HCT116 (cell line): ENCODE results near the gene C3orf85. TPM values are rescaled to one million over a fixed set of nuclear protein-coding genes. Genes with fewer than 3 reads are reported as not detected.

Experiments
- ATAC-seq: fragments of 200-7000 bp; cut with Tn5 transposase; 2 replicates; pipeline ENCODE4 v1.9.1; 2020; ENCODE audit warnings: mild to moderate bottlenecking, moderate library complexity
- BruUV-seq: library from RNA; stranded (reverse); fragments of 400-500 nt; replicated peaks from 2 replicates; lab custom pipeline; 2021; lab: Mats Ljungman, UMichigan
- CTCF ChIA-PET: fragments of 300-600 bp; sonication (Branson Sonifier 250); formaldehyde crosslinking; loops from one replicate; lab custom pipeline; 2021; ENCODE audit warnings: antibody characterized with exemption; lab: Charles Lee
- POLR2A ChIA-PET: fragments of 300-600, 350-600 bp; sonication (Branson Sonifier 250); formaldehyde crosslinking; loops from one replicate; lab custom pipeline; 2021; ENCODE audit warnings: antibody characterized with exemption; lab: Charles Lee
- RAD21 ChIA-PET, 2 experiments: fragments of 300-600 bp; sonication (Branson Sonifier 250); formaldehyde crosslinking; loops; one replicate each; lab custom pipeline; 2023; ENCODE audit warnings: low total read pairs in 2 of 2; ENCODE audit not compliant: uncharacterized antibody in 2 of 2, unreplicated experiment in 2 of 2, low non-redundant PET in 1 of 2; lab: Charles Lee
- DNase-seq: peaks from one replicate; pipeline ENCODE4 v3.0.0-alpha.2; 2010; ENCODE audit warnings: low read depth, low spot score
- H2AFZ ChIP-seq: fragments of 200-600 bp; shearing (Covaris generic), sonication (generic); 2 replicates; pipeline ENCODE4 v1.6.1; 2017; ENCODE audit warnings: low read depth, mixed run types, mixed read lengths, antibody characterized with exemption, low read length; ENCODE audit not compliant: poor library complexity, severe bottlenecking
- H3K27ac ChIP-seq: 2 replicates; pipeline ENCODE4 v1.5.1; 2012; ENCODE audit warnings: low read depth, low read length
- H3K27me3 ChIP-seq: fragments of 200-600 bp; sonication (generic); 2 replicates; pipeline ENCODE4 v1.6.1; 2016; ENCODE audit warnings: mixed run types, low read length, mixed read lengths; ENCODE audit not compliant: insufficient read depth
- H3K36me3 ChIP-seq, 2 experiments: fragments of 200-500 bp in 1 of 2; fragments of 200-600 bp in 1 of 2; sonication (Bioruptor generic) in 1 of 2; sonication (generic) in 1 of 2; 2 replicates each; pipeline versions ENCODE4 v1.5.1 to v1.6.1; 2014 to 2016; ENCODE audit warnings: low read length in 2 of 2, inconsistent platforms in 1 of 2, mixed read lengths in 1 of 2, mixed run types in 1 of 2; ENCODE audit not compliant: insufficient read depth in 2 of 2, control insufficient read depth in 1 of 2
- H3K4me1 ChIP-seq, 2 experiments: fragments of 200-600 bp in 1 of 2; sonication (generic) in 1 of 2; 2 replicates each; pipeline versions ENCODE4 v1.5.1 to v1.6.1; 2012 to 2017; ENCODE audit warnings: low read length in 2 of 2, inconsistent platforms in 1 of 2, mild to moderate bottlenecking in 1 of 2, mixed read lengths in 1 of 2, mixed run types in 1 of 2, moderate library complexity in 1 of 2; ENCODE audit not compliant: insufficient read depth in 2 of 2, control insufficient read depth in 1 of 2
- H3K4me2 ChIP-seq: fragments of 200-600 bp; sonication (generic); 2 replicates; pipeline ENCODE4 v1.6.1; 2017; ENCODE audit warnings: mixed run types, low read length, mixed read lengths
- H3K4me3 ChIP-seq, 2 experiments: fragments of 200-600 bp in 1 of 2; sonication (generic) in 1 of 2; replicated peaks in 1 of 2; 2 replicates each; pipeline ENCODE4 v1.5.1; 2011 to 2016; ENCODE audit warnings: low read length in 2 of 2, control low read depth in 1 of 2, low read depth in 1 of 2, mild to moderate bottlenecking in 1 of 2, mixed read lengths in 1 of 2, mixed run types in 1 of 2
- H3K79me2 ChIP-seq: fragments of 200-600 bp; sonication (generic); 2 replicates; pipeline ENCODE4 v1.6.1; 2017; ENCODE audit warnings: mild to moderate bottlenecking, mixed run types, low read length, moderate library complexity, mixed read lengths; ENCODE audit not compliant: insufficient read depth
- H3K9ac ChIP-seq: fragments of 200-600 bp; sonication (generic); 2 replicates; pipeline ENCODE4 v1.6.1; 2016; ENCODE audit warnings: low read length, mixed read lengths
- H3K9me2 ChIP-seq: fragments of 200-600 bp; sonication (generic), shearing (Covaris generic); 2 replicates; pipeline ENCODE4 v1.6.1; 2017; ENCODE audit warnings: mixed run types, mild to moderate bottlenecking, moderate library complexity; ENCODE audit not compliant: insufficient read depth
- H3K9me3 ChIP-seq, 2 experiments: fragments of 200-500 bp in 1 of 2; fragments of 200-600 bp in 1 of 2; sonication (Bioruptor generic) in 1 of 2; sonication (generic) in 1 of 2; 2 replicates each; pipeline ENCODE4 v1.6.1; 2014 to 2017; ENCODE audit warnings: low read length in 2 of 2, mixed read lengths in 2 of 2, inconsistent platforms in 1 of 2, low read depth in 1 of 2, mild to moderate bottlenecking in 1 of 2, mixed run types in 1 of 2, moderate library complexity in 1 of 2; ENCODE audit not compliant: control insufficient read depth in 1 of 2, insufficient read depth in 1 of 2
- H4K20me1 ChIP-seq: fragments of 200-600 bp; sonication (generic), shearing (Covaris generic); 2 replicates; pipeline ENCODE4 v1.6.1; 2017; ENCODE audit warnings: mixed run types, mild to moderate bottlenecking, moderate library complexity; ENCODE audit not compliant: insufficient read depth
- CBX3 ChIP-seq: IDR thresholded peaks from 2 replicates; pipeline ENCODE4 v1.6.1; 2012; ENCODE audit warnings: low read depth
- CEBPB ChIP-seq: IDR thresholded peaks from 2 replicates; pipeline ENCODE4 v1.6.1; 2012; ENCODE audit warnings: low read depth
- EGR1 ChIP-seq: IDR thresholded peaks from 2 replicates; pipeline ENCODE4 v1.6.1; 2012; ENCODE audit warnings: low read depth
- EZH2phosphoT487 ChIP-seq: fragments of 200-600 bp; IDR thresholded peaks from 2 replicates; pipeline ENCODE4 v1.6.1; 2018; ENCODE audit warnings: antibody characterized with exemption, borderline replicate concordance
- JUND ChIP-seq: IDR thresholded peaks from 2 replicates; pipeline ENCODE4 v1.6.1; 2012
- RAD21 ChIP-seq: IDR thresholded peaks from 2 replicates; pipeline ENCODE4 v1.6.1; 2012; ENCODE audit warnings: low read depth, mild to moderate bottlenecking
- SP1 ChIP-seq: IDR thresholded peaks from 2 replicates; pipeline ENCODE4 v1.6.1; 2012; ENCODE audit warnings: low read depth
- intact Hi-C: fragments of 100-400 bp; cut with micrococcal nuclease; formaldehyde crosslinking; loops from 2 replicates; pipeline ENCODE4 v1.10.0; 2022
- total RNA-seq: library from RNA; stranded (reverse); gene quantifications from one replicate; pipeline ENCODE4 v1.2.1, GENCODE V29; 2021; ENCODE audit not compliant: unreplicated experiment
- TF ChIP-seq, protein P1 (sequence below): IDR thresholded peaks from 2 replicates; pipeline ENCODE4 v1.6.1; 2012
- TF ChIP-seq, protein P2 (sequence below): IDR thresholded peaks from 2 replicates; pipeline ENCODE4 v1.6.1; 2012; ENCODE audit warnings: low read depth

Gene C3orf85
- total RNA-seq, 1 experiment from 2014 or later, result not detected

DNA sequence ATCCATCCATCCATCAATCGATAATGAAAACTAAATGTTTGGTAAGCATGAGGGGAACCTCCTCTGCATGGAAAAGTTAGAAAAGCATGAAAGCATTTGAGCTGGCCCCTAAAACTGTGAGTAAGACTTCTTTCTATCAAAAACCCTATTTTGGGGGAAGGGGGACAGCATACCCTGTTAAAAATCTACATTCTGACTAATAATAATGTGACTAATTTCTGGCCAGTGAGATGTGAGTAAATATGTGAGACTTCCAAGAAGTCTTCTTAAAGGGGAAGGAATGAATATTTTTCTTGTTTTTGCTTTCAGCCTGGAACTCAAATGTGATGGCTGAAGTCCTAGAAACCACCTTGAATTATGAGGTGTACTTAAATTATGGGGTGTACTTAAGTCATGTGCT is 54.9 kb downstream of the C3orf85 start:
- CTCF ChIA-PET, result no interaction called here

More for the DNA sequence above, 54.9 kb downstream of the C3orf85 start:
- no peaks in the 10 kb centered on the region for H3K9me3 ChIP-seq
- no peaks in the 10 kb centered on the region for H4K20me1 ChIP-seq
- H3K4me1 ChIP-seq, result peaks cover 0 to 11% of the 10 kb centered on the region in 2 experiments; a peak in 2 of 4 replicates
- H3K79me2 ChIP-seq, result no peaks in the 10 kb centered on the region
- H3K27ac ChIP-seq, result no peak overlapping the region
- H3K36me3 ChIP-seq, result no peaks in the 10 kb centered on the region
- RAD21 ChIA-PET, result no interaction called here
- ATAC-seq, result no peak
- DNase-seq, result no peak
- H3K9me2 ChIP-seq, result no peaks in the 10 kb centered on the region
- H3K4me3 ChIP-seq, result no peak overlapping the region
- intact Hi-C loops, result no loop called here
- no peak overlapping the region for H3K9ac ChIP-seq
- POLR2A ChIA-PET, result no interaction called here
- peak overlapping the region; percentile 61 for H2AFZ ChIP-seq
- BruUV-seq, result no TSS peak
- H3K4me2 ChIP-seq, result no peak overlapping the region
- TF ChIP-seq, protein P1, sequence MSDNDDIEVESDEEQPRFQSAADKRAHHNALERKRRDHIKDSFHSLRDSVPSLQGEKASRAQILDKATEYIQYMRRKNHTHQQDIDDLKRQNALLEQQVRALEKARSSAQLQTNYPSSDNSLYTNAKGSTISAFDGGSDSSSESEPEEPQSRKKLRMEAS, result no peak
- TF ChIP-seq CEBPB (no peak), RAD21 (no peak), EGR1 (no peak), SP1 (no peak), EZH2phosphoT487 (no peak), CBX3 (no peak), JUND (no peak)
- TF ChIP-seq, protein P2, sequence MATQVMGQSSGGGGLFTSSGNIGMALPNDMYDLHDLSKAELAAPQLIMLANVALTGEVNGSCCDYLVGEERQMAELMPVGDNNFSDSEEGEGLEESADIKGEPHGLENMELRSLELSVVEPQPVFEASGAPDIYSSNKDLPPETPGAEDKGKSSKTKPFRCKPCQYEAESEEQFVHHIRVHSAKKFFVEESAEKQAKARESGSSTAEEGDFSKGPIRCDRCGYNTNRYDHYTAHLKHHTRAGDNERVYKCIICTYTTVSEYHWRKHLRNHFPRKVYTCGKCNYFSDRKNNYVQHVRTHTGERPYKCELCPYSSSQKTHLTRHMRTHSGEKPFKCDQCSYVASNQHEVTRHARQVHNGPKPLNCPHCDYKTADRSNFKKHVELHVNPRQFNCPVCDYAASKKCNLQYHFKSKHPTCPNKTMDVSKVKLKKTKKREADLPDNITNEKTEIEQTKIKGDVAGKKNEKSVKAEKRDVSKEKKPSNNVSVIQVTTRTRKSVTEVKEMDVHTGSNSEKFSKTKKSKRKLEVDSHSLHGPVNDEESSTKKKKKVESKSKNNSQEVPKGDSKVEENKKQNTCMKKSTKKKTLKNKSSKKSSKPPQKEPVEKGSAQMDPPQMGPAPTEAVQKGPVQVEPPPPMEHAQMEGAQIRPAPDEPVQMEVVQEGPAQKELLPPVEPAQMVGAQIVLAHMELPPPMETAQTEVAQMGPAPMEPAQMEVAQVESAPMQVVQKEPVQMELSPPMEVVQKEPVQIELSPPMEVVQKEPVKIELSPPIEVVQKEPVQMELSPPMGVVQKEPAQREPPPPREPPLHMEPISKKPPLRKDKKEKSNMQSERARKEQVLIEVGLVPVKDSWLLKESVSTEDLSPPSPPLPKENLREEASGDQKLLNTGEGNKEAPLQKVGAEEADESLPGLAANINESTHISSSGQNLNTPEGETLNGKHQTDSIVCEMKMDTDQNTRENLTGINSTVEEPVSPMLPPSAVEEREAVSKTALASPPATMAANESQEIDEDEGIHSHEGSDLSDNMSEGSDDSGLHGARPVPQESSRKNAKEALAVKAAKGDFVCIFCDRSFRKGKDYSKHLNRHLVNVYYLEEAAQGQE, result no peak
- H3K27me3 ChIP-seq, result no peaks in the 10 kb centered on the region
